Measurements from ENCODE around the gene GAGE10.
A peak's percentile ranks its signal among the peaks of the same experiment; 100 is the strongest.

Gene GAGE10

DNA sequence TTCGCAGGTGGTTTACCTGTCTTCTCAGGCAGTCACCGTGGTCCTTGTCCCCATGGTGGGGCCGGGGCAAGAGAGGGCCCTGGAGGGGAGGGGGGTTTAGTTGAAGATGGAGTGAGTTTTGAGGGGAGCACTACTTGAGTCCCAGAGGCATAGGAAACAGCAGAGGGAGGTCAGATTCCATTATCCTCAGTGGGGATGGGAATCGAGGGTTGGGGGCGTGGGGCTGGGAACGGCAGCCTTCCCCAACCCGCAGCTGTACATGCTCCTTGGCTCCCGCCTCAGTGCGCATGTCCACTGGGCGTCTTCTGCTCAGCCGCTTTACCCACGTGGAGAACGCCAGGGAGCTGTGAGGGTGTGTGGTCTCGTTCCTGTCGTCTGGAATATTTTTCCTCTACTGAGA lies at the start of gene GAGE10:
Gene GAGE10 (plus strand): TSS at position 301 of the 400 bp plus-strand sequence. CDS start 1,214 bp downstream, outside the sequence.
- DNase-seq = no peak

GRCh38 chrX:49254639-49255038 lies 48.8 kb upstream of the GAGE10 start:
- DNase-seq = no peak

DNA sequence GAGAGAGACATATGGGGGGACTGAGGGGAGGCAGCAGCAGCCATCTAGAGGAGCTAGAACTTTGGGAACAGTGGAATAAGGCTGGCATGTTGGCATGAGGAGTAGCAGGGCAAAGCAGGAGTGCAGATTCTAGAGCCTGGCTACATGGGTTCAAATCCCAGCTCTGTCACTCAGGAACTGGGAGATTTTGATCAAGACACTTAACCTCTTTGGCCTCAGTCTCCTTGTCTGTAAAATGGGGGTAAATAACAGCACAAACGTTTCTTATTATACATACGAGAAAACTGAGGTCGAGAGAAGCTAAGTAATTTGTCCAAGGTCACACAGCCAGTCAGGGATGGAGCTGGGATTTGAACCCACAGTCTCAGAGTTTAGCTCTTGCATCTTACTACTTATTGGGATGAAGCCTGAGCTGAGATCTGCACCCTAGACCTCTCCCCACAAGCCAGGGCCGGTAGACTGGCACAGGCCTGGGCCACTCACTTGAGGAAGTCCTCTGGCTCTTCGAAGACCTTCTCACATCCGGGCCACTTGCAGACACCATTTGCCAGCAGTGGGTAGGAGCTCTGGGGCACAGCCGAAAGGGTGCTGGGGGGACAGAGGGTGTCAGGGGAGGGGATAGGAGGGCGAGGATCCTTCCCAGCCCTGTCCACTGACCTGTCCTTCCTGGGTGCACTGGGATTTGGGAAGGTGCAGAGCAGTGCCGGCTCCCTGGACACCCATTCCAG lies 47.0 kb upstream of the GAGE10 start:
- no peak for DNase-seq

GRCh38 chrX:49257074-49257790 lies 46.2 kb upstream of the GAGE10 start:
- DNase-seq = no peak

DNA sequence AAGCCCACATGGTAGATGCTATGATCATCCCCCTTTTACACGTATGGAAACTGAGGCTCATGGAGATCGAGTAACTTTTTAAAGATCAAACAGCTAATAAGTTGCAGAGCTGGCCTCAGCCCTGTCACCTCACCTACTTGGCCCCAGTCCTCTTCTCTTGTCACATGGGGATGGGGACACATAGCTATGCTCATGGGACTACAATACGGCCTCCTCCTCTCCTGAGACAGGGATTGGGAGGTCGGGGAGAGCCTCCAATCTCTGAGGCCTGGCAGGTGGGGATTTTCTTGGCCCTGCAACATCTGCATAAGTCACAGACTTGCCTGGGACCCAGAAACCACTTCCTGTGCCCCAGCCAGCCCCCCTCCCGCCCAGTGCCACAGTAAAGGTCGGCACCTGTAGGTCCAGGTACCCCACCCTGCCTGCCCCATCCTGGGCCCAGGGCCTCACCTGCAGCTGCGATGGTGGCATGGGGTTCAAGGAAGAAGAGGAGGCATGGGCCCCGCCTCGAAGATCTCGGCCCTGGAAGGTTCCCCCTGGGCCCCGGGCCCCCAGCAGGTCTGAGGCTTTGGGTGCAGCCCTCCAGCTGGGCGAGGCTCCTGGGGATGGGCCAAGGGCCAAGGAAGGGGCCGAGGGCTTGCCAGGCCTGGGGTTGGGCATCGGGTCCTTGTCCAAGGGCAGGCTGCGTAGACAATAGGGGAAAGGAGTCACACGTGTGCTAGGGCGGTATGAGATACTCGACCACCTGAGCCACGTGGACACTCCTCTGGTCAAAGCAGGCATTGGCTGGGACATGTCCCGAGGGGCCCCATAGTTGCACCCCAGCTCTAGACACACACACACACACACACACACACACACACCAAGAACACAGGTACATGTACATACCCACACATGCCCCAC lies 45.3 kb upstream of the GAGE10 start:
- no peak for DNase-seq

DNA sequence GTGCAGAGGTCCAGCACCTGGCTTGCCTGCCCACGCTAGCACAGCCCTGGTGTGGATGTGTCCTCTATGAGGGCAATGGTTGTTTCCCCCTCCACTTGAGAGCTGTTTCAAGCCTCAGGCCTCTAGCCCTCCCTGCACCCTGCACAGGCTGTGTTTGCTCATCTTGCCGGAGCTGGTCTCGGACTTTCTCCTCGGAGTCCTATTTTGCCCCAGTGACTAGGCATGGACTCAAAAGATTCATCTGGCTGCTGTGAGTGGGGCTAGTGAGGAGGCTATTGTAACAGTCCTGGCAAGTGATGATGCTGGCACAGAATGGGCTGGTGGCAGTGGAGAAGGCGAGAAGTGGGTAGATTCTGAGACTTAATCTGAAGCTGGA lies 44.7 kb upstream of the GAGE10 start:
- no peak for DNase-seq

- no peak for DNase-seq
Observed at GRCh38 chrX:49260221-49260985, 43.0 kb upstream of the GAGE10 start.

DNA sequence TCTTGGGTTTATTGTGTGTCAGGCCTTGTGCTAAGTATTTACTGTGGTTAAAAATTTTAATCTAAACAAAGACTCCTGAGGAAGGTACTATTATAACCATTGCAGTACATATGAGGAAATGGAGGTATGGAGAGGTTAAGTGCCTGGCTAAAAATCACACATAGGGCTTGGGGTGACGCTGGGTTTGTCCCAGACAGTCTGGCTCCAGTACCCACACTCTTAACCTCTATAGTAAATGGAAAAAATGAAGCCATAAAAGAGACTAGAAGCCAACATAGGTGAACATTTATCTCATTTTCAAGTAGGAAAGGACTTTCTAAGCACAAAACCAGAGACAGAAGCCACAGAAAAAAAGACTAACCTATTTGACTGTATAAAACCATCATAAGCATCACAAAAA lies 40.8 kb upstream of the GAGE10 start:
- DNase-seq = no peak

GRCh38 chrX:49263631-49264030 lies 39.8 kb upstream of the GAGE10 start:
- DNase-seq = no peak

DNA sequence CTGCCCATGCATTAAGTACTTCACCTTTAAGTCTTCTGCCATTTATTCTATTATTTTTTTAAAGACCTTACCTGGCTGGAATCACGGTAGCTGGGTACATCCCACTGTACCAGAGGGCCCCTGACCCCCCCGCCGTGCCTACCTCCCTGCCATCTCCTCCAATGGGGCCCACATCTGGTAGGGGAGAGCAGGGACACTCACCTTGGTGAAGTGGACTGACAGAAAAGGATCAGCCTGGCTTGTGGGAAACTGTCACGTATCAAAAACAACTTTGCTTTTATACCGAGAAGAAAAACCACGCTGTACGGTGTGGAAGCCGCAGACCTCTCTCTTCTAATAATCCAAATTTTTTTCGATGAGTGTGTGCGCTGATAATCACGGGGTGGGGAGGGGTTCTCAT lies 39.0 kb upstream of the GAGE10 start, which contains the start of gene FOXP3:
Gene FOXP3 (minus strand): TSS at position 251 of the 400 bp plus-strand sequence. CDS start 6,205 bp downstream, outside the sequence.
- DNase-seq = no peak

DNA sequence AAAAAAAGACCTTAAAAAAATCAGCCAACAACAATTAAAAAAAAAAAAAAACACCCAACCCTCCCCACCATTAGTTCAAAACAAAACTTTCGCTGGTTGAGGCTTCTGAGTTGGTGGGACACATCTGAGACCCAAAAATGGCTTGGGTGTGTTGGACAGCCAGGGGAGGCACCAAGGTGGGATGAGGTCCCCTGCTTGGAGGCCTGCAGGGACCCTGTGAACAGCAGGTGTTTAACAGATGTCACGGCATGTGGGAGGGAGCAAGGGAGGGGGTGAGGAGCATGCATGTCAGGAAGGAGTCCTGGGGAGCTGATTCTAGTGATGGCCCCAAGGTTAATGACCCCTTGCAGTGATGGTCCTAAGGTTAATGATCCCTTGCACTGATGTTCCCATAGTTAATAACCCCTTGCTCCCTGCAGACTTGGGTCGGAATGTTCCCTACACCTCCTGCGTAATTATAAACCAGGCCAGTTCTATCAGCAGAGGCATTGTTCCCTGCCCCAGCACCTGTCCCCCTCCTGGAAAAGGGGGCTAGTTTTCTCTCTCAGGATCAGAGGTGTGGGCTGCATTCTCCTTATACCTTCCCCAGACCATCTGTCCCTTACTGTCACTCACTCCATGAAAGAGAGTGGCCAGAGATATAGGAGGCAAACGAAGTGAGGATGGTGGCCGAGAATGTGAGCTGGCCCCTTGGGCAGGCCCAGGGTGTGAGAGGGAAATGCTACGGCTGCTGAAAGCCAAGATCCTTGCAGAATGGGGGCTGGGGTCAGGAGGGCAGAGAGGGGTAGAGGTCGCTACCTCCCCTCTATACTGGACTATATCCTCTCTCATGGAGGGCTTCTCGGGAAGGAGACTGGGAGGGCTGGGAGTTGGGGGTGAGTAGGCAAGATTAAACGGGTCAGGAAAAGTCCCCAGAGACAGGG lies 36.7 kb upstream of the GAGE10 start:
- DNase-seq = no peak

DNA sequence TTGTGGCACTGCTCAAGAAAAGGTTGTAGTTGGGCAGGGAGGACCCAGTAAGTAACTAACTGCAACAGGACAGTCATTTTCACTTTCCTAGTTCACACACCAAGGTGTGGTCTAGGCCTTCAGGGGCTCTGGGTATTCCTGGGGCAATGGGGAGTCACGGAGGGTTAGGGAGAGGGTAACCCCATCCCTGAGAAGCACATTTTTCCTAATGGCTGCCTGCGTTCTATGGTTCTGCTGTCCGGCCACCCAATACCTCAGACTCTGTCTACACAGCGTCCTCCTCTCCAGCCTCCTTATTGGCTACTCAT lies 34.8 kb upstream of the GAGE10 start:
- DNase-seq = peak in 1 of 56 donors; percentile 52

DNA sequence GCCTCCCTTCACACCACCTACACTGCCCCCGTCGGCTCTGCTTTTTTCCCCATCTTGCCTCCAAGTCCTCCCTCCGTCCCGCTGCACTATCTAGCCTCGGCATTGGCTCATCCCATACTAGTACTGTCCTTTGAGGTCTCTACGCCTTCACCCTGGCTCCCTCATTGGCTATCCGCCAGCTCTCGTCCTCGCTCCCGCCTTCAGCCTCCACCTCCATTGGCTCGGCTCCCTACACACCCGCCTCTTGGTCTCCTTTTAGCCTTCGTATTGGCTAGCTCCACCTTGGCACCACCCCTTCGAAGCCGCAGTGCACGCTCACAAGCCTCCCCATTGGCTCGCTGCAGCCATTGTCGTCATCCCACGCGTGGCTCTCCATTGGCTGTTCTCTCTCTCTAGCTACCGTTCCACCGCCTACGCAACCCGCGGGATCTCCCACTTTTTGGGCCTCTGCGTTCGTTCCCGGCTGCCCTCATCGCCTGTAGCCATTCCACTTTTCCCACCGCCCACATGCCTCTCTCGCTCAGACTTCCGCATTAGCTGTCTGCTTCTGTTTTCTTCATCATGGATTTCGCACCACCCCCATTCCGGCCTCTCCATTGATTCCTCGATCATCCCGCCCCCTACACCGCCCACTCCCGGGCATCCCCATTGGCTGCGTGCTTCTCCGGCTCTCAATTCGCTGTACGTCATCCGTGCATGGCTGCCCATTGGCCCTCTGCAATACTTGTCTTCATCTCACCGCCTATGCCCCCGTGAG lies 34.3 kb upstream of the GAGE10 start:
- peak; percentile 56 to 97 (median 93) for DNase-seq

- peak in 2 of 56 donors; percentile 30 to 49 for DNase-seq
Observed at GRCh38 chrX:49269767-49270248, 33.6 kb upstream of the GAGE10 start, which contains the start of gene PPP1R3F. Gene PPP1R3F, plus strand, starts transcription at chrX:49269793. Its CDS starts 77 bp downstream, at chrX:49269870.

DNA sequence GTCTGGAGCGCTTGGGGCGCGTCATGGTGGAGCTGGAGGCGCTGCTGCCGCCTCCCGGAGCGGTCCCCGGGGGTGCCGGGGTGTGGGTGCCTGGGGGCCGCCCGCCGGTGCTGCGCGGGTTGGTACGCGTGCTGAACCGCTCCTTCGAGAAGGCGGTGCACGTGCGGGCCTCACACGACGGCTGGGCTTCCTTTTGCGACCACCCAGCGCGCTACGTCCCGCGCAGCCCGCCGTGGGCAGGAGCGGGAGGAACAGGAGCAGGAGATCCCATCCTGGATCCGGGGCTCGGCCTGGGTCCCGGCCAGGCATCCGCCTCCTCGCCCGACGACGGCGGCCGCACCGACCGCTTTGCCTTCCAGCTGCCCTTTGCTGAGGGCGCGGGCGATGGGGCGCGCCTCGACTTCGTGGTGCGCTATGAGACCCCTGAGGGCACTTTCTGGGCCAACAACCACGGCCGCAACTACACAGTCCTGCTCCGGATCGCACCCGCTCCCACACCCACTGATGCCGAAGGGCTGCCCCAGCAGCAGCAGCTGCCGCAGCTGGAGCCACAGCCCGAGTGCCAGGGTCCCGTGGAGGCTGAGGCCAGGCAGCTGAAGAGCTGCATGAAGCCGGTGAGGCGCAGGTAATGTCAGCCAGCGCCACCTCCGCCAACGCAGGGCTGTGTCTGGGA lies 33.1 kb upstream of the GAGE10 start:
- peak in 3 of 56 donors; percentile 1 to 28 (median 8) for DNase-seq

GRCh38 chrX:49271341-49271740 lies 32.1 kb upstream of the GAGE10 start:
- no peak for DNase-seq

DNA sequence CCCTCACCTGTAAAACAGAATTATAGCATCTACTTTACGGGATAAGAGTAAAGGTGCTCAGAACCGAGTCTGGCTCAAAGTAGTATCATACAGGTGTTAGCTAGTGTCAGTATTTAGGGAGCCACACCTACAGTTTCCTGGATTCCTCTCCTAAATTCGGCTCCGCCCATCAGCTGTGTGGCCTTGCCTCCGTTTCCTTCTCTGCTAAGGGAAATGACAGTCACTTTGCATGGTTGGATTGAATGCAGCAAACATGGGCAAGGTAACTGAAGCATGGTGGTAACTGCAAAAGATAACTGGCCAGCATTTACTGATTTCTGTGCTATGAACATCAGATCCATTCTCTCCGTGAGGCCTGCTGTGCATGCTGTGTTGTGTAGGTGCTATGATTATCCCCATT lies 31.0 kb upstream of the GAGE10 start:
- no peak for DNase-seq

- DNase-seq = no peak
Observed at GRCh38 chrX:49273181-49273727, 30.2 kb upstream of the GAGE10 start.

Measured in nucleus accumbens (tissue), 56 donors.